WTC11 (cell line): ENCODE measurements around the gene SLC7A14. TPM values are rescaled to one million over a fixed set of nuclear protein-coding genes. Genes with fewer than 3 reads are reported as not detected.

Experiments
- ELF4 ChIP-seq: sonication (generic); formaldehyde crosslinking; IDR thresholded peaks from 2 replicates; pipeline ENCODE4 v1.8.1; 2022; ENCODE audit warnings: low read depth, mild to moderate bottlenecking, moderate library complexity, missing genetic modification reagents
- ETV6 ChIP-seq: sonication (generic); formaldehyde crosslinking; IDR thresholded peaks from 2 replicates; pipeline ENCODE4 v1.8.1; 2022; ENCODE audit warnings: mild to moderate bottlenecking, missing genetic modification reagents
- FOXJ3 ChIP-seq: sonication (generic); formaldehyde crosslinking; IDR thresholded peaks from 2 replicates; pipeline ENCODE4 v1.9.0; 2021; ENCODE audit warnings: missing genetic modification reagents, mild to moderate bottlenecking, borderline replicate concordance
- GRHL2 ChIP-seq: fragments of 250-450 bp; sonication (Bioruptor Pico); IDR thresholded peaks from 2 replicates; pipeline ENCODE4 v1.8.0; 2022; ENCODE audit warnings: mild to moderate bottlenecking, moderate library complexity; ENCODE audit not compliant: insufficient replicate concordance, severe bottlenecking
- MXD4 ChIP-seq: fragments of 250-450 bp; sonication (Bioruptor Pico); IDR thresholded peaks from 2 replicates; pipeline ENCODE4 v1.8.0; 2021; ENCODE audit warnings: mild to moderate bottlenecking, moderate library complexity, borderline replicate concordance
- NR1H2 ChIP-seq: sonication (generic); formaldehyde crosslinking; IDR thresholded peaks from 2 replicates; pipeline ENCODE4 v1.9.0; 2021; ENCODE audit warnings: mild to moderate bottlenecking, moderate library complexity, missing genetic modification reagents
- NR2C2 ChIP-seq: sonication (generic); formaldehyde crosslinking; IDR thresholded peaks from 2 replicates; pipeline ENCODE4 v1.8.0; 2022; ENCODE audit warnings: mild to moderate bottlenecking, missing genetic modification reagents
- NR3C1 ChIP-seq: sonication (generic); formaldehyde crosslinking; conservative IDR thresholded peaks from 2 replicates; pipeline ENCODE4 v1.8.1; 2023; ENCODE audit warnings: low read depth, mild to moderate bottlenecking, missing genetic modification reagents
- OVOL2 ChIP-seq: fragments of 250-450 bp; sonication (Bioruptor Pico); IDR thresholded peaks from 2 replicates; pipeline ENCODE4 v1.9.0; 2021; ENCODE audit warnings: mild to moderate bottlenecking, borderline replicate concordance
- SMAD4 ChIP-seq: sonication (generic); formaldehyde crosslinking; IDR thresholded peaks from 2 replicates; pipeline ENCODE4 v1.8.0; 2022; ENCODE audit warnings: mild to moderate bottlenecking, missing genetic modification reagents
- TCF7 ChIP-seq: sonication (generic); formaldehyde crosslinking; IDR thresholded peaks from 2 replicates; pipeline ENCODE4 v1.8.0; 2022; ENCODE audit warnings: mild to moderate bottlenecking, low read depth, missing genetic modification reagents, moderate library complexity
- TEAD1 ChIP-seq: sonication (generic); formaldehyde crosslinking; IDR thresholded peaks from 2 replicates; pipeline ENCODE4 v1.8.0; 2022; ENCODE audit warnings: mild to moderate bottlenecking, missing genetic modification reagents
- TP53 ChIP-seq: sonication (generic); formaldehyde crosslinking; IDR thresholded peaks from 2 replicates; pipeline ENCODE4 v1.8.1; 2023; ENCODE audit warnings: mild to moderate bottlenecking, missing genetic modification reagents
- ZNF121 ChIP-seq: sonication (generic); formaldehyde crosslinking; IDR thresholded peaks from 2 replicates; pipeline ENCODE4 v1.8.0; 2023; ENCODE audit warnings: missing genetic modification reagents
- ZNF396 ChIP-seq: fragments of 250-450 bp; sonication (Bioruptor Pico); IDR thresholded peaks from 2 replicates; pipeline ENCODE4 v1.8.0; 2021; ENCODE audit warnings: mild to moderate bottlenecking, moderate library complexity, borderline replicate concordance
- total RNA-seq: library from RNA; stranded (reverse); gene quantifications from 3 replicates; pipeline ENCODE4 v1.2.3, GENCODE V29; 2021
- TF ChIP-seq, protein P1 (sequence below): sonication (generic); formaldehyde crosslinking; IDR thresholded peaks from 2 replicates; pipeline ENCODE4 v1.8.1; 2023; ENCODE audit warnings: mild to moderate bottlenecking, missing genetic modification reagents, borderline replicate concordance
- TF ChIP-seq, protein P2 (sequence below): sonication (generic); formaldehyde crosslinking; IDR thresholded peaks from 2 replicates; pipeline ENCODE4 v1.8.0; 2022; ENCODE audit warnings: mild to moderate bottlenecking, missing genetic modification reagents
- TF ChIP-seq, protein P3 (sequence below): sonication (generic); formaldehyde crosslinking; IDR thresholded peaks from 2 replicates; pipeline ENCODE4 v1.8.1; 2023; ENCODE audit warnings: mild to moderate bottlenecking, missing genetic modification reagents, moderate library complexity
- TF ChIP-seq, protein P4 (sequence below): sonication (generic); formaldehyde crosslinking; IDR thresholded peaks from 2 replicates; pipeline ENCODE4 v1.8.1; 2022; ENCODE audit warnings: mild to moderate bottlenecking, moderate library complexity, missing genetic modification reagents
- TF ChIP-seq, protein P5 (sequence below): fragments of 250-450 bp; sonication (Bioruptor Pico); IDR thresholded peaks from 2 replicates; pipeline ENCODE4 v1.9.0; 2021; ENCODE audit warnings: mild to moderate bottlenecking, borderline replicate concordance
- TF ChIP-seq, protein P6 (sequence below): sonication (generic); formaldehyde crosslinking; IDR thresholded peaks from 2 replicates; pipeline ENCODE4 v1.8.0; 2023; ENCODE audit warnings: missing genetic modification reagents, mild to moderate bottlenecking, borderline replicate concordance

SLC7A14 gene
- total RNA-seq, 1 experiment from 2014 or later, result 0.68 TPM

DNA sequence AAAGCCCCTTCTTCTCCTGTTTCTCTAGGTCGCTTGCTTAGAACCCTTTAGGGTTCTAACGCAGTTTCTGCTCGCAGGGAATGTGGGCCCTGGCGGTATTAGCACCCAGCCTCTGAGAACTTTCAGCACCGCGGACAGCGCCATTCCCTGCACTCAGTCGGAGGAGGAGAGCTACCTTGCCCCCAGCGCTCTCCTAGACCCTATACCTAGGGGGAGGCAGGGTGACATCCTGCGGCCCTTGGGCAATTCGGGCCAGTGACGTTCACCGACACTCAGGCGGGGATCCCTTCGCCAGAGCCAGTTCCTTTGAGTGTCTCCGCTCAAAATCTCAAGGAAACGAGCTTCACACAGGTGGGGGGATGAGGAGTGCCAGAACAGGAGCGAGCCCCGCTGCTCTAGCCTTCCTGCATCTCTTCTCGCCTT lies 1.3 kb downstream of the SLC7A14 start (continued):
- TF ChIP-seq, protein P1, sequence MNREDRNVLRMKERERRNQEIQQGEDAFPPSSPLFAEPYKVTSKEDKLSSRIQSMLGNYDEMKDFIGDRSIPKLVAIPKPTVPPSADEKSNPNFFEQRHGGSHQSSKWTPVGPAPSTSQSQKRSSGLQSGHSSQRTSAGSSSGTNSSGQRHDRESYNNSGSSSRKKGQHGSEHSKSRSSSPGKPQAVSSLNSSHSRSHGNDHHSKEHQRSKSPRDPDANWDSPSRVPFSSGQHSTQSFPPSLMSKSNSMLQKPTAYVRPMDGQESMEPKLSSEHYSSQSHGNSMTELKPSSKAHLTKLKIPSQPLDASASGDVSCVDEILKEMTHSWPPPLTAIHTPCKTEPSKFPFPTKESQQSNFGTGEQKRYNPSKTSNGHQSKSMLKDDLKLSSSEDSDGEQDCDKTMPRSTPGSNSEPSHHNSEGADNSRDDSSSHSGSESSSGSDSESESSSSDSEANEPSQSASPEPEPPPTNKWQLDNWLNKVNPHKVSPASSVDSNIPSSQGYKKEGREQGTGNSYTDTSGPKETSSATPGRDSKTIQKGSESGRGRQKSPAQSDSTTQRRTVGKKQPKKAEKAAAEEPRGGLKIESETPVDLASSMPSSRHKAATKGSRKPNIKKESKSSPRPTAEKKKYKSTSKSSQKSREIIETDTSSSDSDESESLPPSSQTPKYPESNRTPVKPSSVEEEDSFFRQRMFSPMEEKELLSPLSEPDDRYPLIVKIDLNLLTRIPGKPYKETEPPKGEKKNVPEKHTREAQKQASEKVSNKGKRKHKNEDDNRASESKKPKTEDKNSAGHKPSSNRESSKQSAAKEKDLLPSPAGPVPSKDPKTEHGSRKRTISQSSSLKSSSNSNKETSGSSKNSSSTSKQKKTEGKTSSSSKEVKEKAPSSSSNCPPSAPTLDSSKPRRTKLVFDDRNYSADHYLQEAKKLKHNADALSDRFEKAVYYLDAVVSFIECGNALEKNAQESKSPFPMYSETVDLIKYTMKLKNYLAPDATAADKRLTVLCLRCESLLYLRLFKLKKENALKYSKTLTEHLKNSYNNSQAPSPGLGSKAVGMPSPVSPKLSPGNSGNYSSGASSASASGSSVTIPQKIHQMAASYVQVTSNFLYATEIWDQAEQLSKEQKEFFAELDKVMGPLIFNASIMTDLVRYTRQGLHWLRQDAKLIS (CRISPR knock-in tag), result 0 out of 2 replicates have a peak, but pooled peaks have one; percentile 21
- TF ChIP-seq, protein P2, sequence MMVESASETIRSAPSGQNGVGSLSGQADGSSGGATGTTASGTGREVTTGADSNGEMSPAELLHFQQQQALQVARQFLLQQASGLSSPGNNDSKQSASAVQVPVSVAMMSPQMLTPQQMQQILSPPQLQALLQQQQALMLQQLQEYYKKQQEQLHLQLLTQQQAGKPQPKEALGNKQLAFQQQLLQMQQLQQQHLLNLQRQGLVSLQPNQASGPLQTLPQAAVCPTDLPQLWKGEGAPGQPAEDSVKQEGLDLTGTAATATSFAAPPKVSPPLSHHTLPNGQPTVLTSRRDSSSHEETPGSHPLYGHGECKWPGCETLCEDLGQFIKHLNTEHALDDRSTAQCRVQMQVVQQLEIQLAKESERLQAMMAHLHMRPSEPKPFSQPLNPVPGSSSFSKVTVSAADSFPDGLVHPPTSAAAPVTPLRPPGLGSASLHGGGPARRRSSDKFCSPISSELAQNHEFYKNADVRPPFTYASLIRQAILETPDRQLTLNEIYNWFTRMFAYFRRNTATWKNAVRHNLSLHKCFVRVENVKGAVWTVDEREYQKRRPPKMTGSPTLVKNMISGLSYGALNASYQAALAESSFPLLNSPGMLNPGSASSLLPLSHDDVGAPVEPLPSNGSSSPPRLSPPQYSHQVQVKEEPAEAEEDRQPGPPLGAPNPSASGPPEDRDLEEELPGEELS (CRISPR knock-in tag), result peak; percentile 97
- TF ChIP-seq ZNF396 (CRISPR knock-in tag), result 0 out of 2 replicates have a peak, but pooled peaks have one; percentile 49
- TF ChIP-seq GRHL2, result no peak
- no peak for TF ChIP-seq OVOL2 (CRISPR knock-in tag)
- TF ChIP-seq TCF7 (CRISPR knock-in tag), result 0 out of 2 replicates have a peak, but pooled peaks have one; percentile 42
- TF ChIP-seq FOXJ3, result no peak
- TF ChIP-seq, protein P3, sequence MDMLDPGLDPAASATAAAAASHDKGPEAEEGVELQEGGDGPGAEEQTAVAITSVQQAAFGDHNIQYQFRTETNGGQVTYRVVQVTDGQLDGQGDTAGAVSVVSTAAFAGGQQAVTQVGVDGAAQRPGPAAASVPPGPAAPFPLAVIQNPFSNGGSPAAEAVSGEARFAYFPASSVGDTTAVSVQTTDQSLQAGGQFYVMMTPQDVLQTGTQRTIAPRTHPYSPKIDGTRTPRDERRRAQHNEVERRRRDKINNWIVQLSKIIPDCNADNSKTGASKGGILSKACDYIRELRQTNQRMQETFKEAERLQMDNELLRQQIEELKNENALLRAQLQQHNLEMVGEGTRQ (CRISPR knock-in tag), result 0 out of 2 replicates have a peak, but pooled peaks have one; percentile 1
- TF ChIP-seq NR3C1, result 0 out of 2 replicates have a peak, but pooled peaks have one; percentile 58
- TF ChIP-seq ELF4 (CRISPR knock-in tag), result no peak
- TF ChIP-seq TEAD1, result peak; percentile 98
- TF ChIP-seq ZNF121, result peak; percentile 52; the same call in 1 of the 2 replicates
- no peak for TF ChIP-seq MXD4 (CRISPR knock-in tag)
- peak; percentile 81 for TF ChIP-seq SMAD4 (CRISPR knock-in tag)
- TF ChIP-seq, protein P4, sequence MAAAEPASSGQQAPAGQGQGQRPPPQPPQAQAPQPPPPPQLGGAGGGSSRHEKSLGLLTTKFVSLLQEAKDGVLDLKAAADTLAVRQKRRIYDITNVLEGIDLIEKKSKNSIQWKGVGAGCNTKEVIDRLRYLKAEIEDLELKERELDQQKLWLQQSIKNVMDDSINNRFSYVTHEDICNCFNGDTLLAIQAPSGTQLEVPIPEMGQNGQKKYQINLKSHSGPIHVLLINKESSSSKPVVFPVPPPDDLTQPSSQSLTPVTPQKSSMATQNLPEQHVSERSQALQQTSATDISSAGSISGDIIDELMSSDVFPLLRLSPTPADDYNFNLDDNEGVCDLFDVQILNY (CRISPR knock-in tag), result peak; percentile 74; the same call in 1 of the 2 replicates
- no peak for TF ChIP-seq NR1H2 (CRISPR knock-in tag)
- TF ChIP-seq, protein P5, sequence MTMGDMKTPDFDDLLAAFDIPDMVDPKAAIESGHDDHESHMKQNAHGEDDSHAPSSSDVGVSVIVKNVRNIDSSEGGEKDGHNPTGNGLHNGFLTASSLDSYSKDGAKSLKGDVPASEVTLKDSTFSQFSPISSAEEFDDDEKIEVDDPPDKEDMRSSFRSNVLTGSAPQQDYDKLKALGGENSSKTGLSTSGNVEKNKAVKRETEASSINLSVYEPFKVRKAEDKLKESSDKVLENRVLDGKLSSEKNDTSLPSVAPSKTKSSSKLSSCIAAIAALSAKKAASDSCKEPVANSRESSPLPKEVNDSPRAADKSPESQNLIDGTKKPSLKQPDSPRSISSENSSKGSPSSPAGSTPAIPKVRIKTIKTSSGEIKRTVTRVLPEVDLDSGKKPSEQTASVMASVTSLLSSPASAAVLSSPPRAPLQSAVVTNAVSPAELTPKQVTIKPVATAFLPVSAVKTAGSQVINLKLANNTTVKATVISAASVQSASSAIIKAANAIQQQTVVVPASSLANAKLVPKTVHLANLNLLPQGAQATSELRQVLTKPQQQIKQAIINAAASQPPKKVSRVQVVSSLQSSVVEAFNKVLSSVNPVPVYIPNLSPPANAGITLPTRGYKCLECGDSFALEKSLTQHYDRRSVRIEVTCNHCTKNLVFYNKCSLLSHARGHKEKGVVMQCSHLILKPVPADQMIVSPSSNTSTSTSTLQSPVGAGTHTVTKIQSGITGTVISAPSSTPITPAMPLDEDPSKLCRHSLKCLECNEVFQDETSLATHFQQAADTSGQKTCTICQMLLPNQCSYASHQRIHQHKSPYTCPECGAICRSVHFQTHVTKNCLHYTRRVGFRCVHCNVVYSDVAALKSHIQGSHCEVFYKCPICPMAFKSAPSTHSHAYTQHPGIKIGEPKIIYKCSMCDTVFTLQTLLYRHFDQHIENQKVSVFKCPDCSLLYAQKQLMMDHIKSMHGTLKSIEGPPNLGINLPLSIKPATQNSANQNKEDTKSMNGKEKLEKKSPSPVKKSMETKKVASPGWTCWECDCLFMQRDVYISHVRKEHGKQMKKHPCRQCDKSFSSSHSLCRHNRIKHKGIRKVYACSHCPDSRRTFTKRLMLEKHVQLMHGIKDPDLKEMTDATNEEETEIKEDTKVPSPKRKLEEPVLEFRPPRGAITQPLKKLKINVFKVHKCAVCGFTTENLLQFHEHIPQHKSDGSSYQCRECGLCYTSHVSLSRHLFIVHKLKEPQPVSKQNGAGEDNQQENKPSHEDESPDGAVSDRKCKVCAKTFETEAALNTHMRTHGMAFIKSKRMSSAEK (CRISPR knock-in tag), result no peak
- TF ChIP-seq, protein P6, sequence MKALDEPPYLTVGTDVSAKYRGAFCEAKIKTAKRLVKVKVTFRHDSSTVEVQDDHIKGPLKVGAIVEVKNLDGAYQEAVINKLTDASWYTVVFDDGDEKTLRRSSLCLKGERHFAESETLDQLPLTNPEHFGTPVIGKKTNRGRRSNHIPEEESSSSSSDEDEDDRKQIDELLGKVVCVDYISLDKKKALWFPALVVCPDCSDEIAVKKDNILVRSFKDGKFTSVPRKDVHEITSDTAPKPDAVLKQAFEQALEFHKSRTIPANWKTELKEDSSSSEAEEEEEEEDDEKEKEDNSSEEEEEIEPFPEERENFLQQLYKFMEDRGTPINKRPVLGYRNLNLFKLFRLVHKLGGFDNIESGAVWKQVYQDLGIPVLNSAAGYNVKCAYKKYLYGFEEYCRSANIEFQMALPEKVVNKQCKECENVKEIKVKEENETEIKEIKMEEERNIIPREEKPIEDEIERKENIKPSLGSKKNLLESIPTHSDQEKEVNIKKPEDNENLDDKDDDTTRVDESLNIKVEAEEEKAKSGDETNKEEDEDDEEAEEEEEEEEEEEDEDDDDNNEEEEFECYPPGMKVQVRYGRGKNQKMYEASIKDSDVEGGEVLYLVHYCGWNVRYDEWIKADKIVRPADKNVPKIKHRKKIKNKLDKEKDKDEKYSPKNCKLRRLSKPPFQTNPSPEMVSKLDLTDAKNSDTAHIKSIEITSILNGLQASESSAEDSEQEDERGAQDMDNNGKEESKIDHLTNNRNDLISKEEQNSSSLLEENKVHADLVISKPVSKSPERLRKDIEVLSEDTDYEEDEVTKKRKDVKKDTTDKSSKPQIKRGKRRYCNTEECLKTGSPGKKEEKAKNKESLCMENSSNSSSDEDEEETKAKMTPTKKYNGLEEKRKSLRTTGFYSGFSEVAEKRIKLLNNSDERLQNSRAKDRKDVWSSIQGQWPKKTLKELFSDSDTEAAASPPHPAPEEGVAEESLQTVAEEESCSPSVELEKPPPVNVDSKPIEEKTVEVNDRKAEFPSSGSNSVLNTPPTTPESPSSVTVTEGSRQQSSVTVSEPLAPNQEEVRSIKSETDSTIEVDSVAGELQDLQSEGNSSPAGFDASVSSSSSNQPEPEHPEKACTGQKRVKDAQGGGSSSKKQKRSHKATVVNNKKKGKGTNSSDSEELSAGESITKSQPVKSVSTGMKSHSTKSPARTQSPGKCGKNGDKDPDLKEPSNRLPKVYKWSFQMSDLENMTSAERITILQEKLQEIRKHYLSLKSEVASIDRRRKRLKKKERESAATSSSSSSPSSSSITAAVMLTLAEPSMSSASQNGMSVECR, result peak; percentile 71
- TF ChIP-seq NR2C2 (CRISPR knock-in tag), result no peak
- TF ChIP-seq ETV6 (CRISPR knock-in tag), result peak; percentile 96
- peak; percentile 90 for TF ChIP-seq TP53 (CRISPR knock-in tag)
